Spleen (tissue), 11 donors: Measurements from ENCODE around the gene BRSK2. TPM values are rescaled to one million over a fixed set of nuclear protein-coding genes. Genes with fewer than 3 reads are reported as not detected.

Experiments
- DNase-seq: peaks from one replicate; pipeline ENCODE4 v3.0.0-alpha.2; 2020
- H3K27ac ChIP-seq, 8 donors: fragments of 200-600 bp; sonication (generic) in 7 of 8; 1 replicate in 4 of 8; 2 replicates in 4 of 8; pipeline versions ENCODE4 v1.5.0 to v1.8.0; 2016 to 2021; ENCODE audit warnings: inconsistent platforms in 4 of 8, mild to moderate bottlenecking in 4 of 8, moderate library complexity in 1 of 8
- H3K27me3 ChIP-seq, 7 donors: fragments of 200-600 bp; sonication (generic) in 6 of 7; replicated peaks in 1 of 7; 1 replicate in 4 of 7; 2 replicates in 3 of 7; pipeline versions ENCODE4 v1.5.0 to v1.8.0; 2016 to 2021; ENCODE audit warnings: inconsistent platforms in 3 of 7, mild to moderate bottlenecking in 1 of 7
- H3K36me3 ChIP-seq, 6 donors: fragments of 200-600 bp; sonication (generic) in 5 of 6; 1 replicate in 4 of 6; 2 replicates in 2 of 6; pipeline versions ENCODE4 v1.5.0 to v1.8.0; 2016 to 2021; ENCODE audit warnings: inconsistent platforms in 2 of 6
- H3K4me1 ChIP-seq, 6 donors: fragments of 200-600 bp; sonication (generic) in 5 of 6; 1 replicate in 3 of 6; 2 replicates in 3 of 6; pipeline versions ENCODE4 v1.5.0 to v1.8.0; 2016 to 2021; ENCODE audit warnings: inconsistent platforms in 3 of 6
- H3K4me3 ChIP-seq, 8 donors: fragments of 200-600 bp; sonication (generic) in 7 of 8; 1 replicate in 4 of 8; 2 replicates in 4 of 8; pipeline versions ENCODE4 v1.5.0 to v1.8.0; 2016 to 2021; ENCODE audit warnings: inconsistent platforms in 4 of 8, mild to moderate bottlenecking in 4 of 8, moderate library complexity in 2 of 8
- H3K9me3 ChIP-seq, 8 donors: fragments of 200-600 bp; sonication (generic) in 7 of 8; 1 replicate in 4 of 8; 2 replicates in 4 of 8; pipeline versions ENCODE4 v1.5.0 to v1.8.0; 2016 to 2021; ENCODE audit warnings: inconsistent platforms in 4 of 8
- CTCF ChIP-seq, 11 experiments: fragments of 200-600 bp in 7 of 11; fragments of 450-650 bp in 4 of 11; sonication (generic) in 4 of 11; IDR thresholded peaks in 8 of 11; conservative IDR thresholded peaks in 3 of 11; 1 replicate in 7 of 11; 2 replicates in 4 of 11; pipeline versions ENCODE4 v1.4.0 to v1.8.0; 2016 to 2021; ENCODE audit warnings: antibody characterized with exemption in 11 of 11, inconsistent platforms in 4 of 11, mild to moderate bottlenecking in 1 of 11
- POLR2A ChIP-seq, 3 donors: fragments of 450-650 bp; IDR thresholded peaks; one replicate each; pipeline ENCODE4 v1.5.1; 2017; ENCODE audit warnings: antibody characterized with exemption in 3 of 3, mild to moderate bottlenecking in 1 of 3
- POLR2AphosphoS5 ChIP-seq, 3 donors: sonication (generic); formaldehyde crosslinking; IDR thresholded peaks; one replicate each; pipeline ENCODE4 v1.5.1; 2017; ENCODE audit warnings: antibody characterized with exemption in 3 of 3
- WGBS, 5 donors: extraction: QIAGEN DNeasy Blood & Tissue Kit in 3 of 5; methylation state at CpG; one replicate each; pipeline versions ENCODE4 v1.1.5 to v1.1.7; 2013 to 2018; 5-methylcytosine and 5-hydroxymethylcytosine counted together
- intact Hi-C: fragments of 100-400 bp; cut with DNase I; formaldehyde crosslinking; loops from one replicate; pipeline ENCODE4 v1.15.0; 2023; ENCODE audit warnings: low total_unique reads
- polyA plus RNA-seq, 3 donors: library from polyadenylated mRNA; stranded (reverse); fragments of 200-250 nt; gene quantifications; one replicate each; pipeline ENCODE4 v1.2.1, GENCODE V29; 2013
- total RNA-seq, 7 donors: library from RNA; depleted of rRNA in 3 of 7; stranded (reverse); fragments of >200 nt in 3 of 7; fragmentation: NEBNext Ultra II Directional in 4 of 7; extraction: Animal tissue kit (Norgen Biotek cat#: 25700) in 4 of 7; gene quantifications; one replicate each; pipeline versions ENCODE4 v1.1.0 to v1.2.1, GENCODE V29; 2016 to 2021
- donor health status: healthy with polysubstance abuse.
- donor health status: DM: no; HTN: no; CAD: no; lungs with moderate emphysema.
- donor health status: DM: no; HTN: no; CAD: no.
- donor health status: Bipolar disorder and iron deficiency.
- donor health status: healthy.
- donor health status: DM: no; HTN: no; CAD: no.
- donor health status: DM: yes; HTN: yes; CAD: no.

The BRSK2 gene
- total and polyA plus RNA-seq, 10 donors: 0.17 to 1.5 (median 0.42) TPM

GRCh38 chr11:1395773-1396374 is 6.1 kb downstream of the BRSK2 start:
- Histone ChIP-seq H3K9me3 (no peaks in the 10 kb centered on the region), H3K36me3 (no peaks in the 10 kb centered on the region), H3K4me1 (peaks cover 0 to 7% (median 2%) of the 10 kb centered on the region in 6 donors), H3K27me3 (peaks cover 5 to 90% (median 34%) of the 10 kb centered on the region in 7 donors), H3K4me3 (no peak overlapping the region), H3K27ac (no peak overlapping the region)
- DNase-seq: no peak
- TF ChIP-seq POLR2AphosphoS5 (IDR thresholded peaks at IDR 0.05) (no peak), POLR2A (IDR thresholded peaks at IDR 0.05) (no peak), CTCF (IDR thresholded peaks at IDR 0.05 in 8 of 11, conservative IDR thresholded peaks at IDR 0.05 in 3 of 11) (no peak)
- intact Hi-C loops: no loop called here
- 78 to 87% (median 79%) methylated on average over 12 to 19 of the region's 19 CpGs for WGBS, 5 donors

GRCh38 chr11:1396375-1396841 is 6.7 kb downstream of the BRSK2 start:
- Histone ChIP-seq H3K36me3 (no peaks in the 10 kb centered on the region), H3K27me3 (peaks cover 0 to 90% (median 34%) of the 10 kb centered on the region in 7 donors), H3K27ac (no peak overlapping the region), H3K4me1 (peaks cover 0 to 1% (median 0%) of the 10 kb centered on the region in 6 donors), H3K4me3 (no peak overlapping the region), H3K9me3 (no peaks in the 10 kb centered on the region)
- WGBS, 5 donors: 87 to 94% (median 93%) methylated on average over 14 to 20 of the region's 20 CpGs
- intact Hi-C loops: no loop called here
- no peak for TF ChIP-seq POLR2A (IDR thresholded peaks at IDR 0.05)
- TF ChIP-seq POLR2AphosphoS5 (IDR thresholded peaks at IDR 0.05): no peak
- TF ChIP-seq CTCF (IDR thresholded peaks at IDR 0.05 in 8 of 11, conservative IDR thresholded peaks at IDR 0.05 in 3 of 11): no peak
- no peak for DNase-seq

- no peaks in the 10 kb centered on the region for H3K9me3 ChIP-seq
- DNase-seq: no peak
- no peaks in the 10 kb centered on the region for H3K36me3 ChIP-seq
- intact Hi-C loops: no loop called here
- no peak overlapping the region for H3K27ac ChIP-seq
- H3K27me3 ChIP-seq: peaks cover 0 to 90% (median 34%) of the 10 kb centered on the region in 7 donors
- no peaks in the 10 kb centered on the region for H3K4me1 ChIP-seq
- H3K4me3 ChIP-seq: no peak overlapping the region
- WGBS, 5 donors: 86 to 93% (median 86%) methylated on average over 10 to 19 of the region's 19 CpGs
- TF ChIP-seq POLR2AphosphoS5 (IDR thresholded peaks at IDR 0.05): no peak
- no peak for TF ChIP-seq POLR2A (IDR thresholded peaks at IDR 0.05)
- TF ChIP-seq CTCF (IDR thresholded peaks at IDR 0.05 in 8 of 11, conservative IDR thresholded peaks at IDR 0.05 in 3 of 11): no peak
Measured at GRCh38 chr11:1397146-1397861, 7.6 kb downstream of the BRSK2 start.

- no peaks in the 10 kb centered on the region for H3K36me3 ChIP-seq
- peaks cover 0 to 90% (median 28%) of the 10 kb centered on the region in 7 donors for H3K27me3 ChIP-seq
- no peak for DNase-seq
- H3K9me3 ChIP-seq: no peaks in the 10 kb centered on the region
- no peaks in the 10 kb centered on the region for H3K4me1 ChIP-seq
- WGBS, 5 donors: 79 to 86% (median 80%) methylated on average over 1 to 22 of the region's 22 CpGs
- no peak overlapping the region for H3K27ac ChIP-seq
- no peak overlapping the region for H3K4me3 ChIP-seq
- TF ChIP-seq POLR2AphosphoS5 (IDR thresholded peaks at IDR 0.05) (no peak), POLR2A (IDR thresholded peaks at IDR 0.05) (no peak), CTCF (IDR thresholded peaks at IDR 0.05 in 8 of 11, conservative IDR thresholded peaks at IDR 0.05 in 3 of 11) (no peak)
- intact Hi-C loops: no loop called here
Measured at GRCh38 chr11:1397862-1398527, 8.3 kb downstream of the BRSK2 start.
